Tibial nerve (tissue), 4 donors: Measurements from ENCODE around the gene FAM13A.

Source experiments
- EP300 ChIP-seq, 2 donors: sonication (generic); formaldehyde crosslinking; IDR thresholded peaks; one replicate each; pipeline ENCODE4 v1.6.1; 2017; ENCODE audit warnings: antibody characterized with exemption in 2 of 2, mild to moderate bottlenecking in 1 of 2
- TF ChIP-seq, protein P1 (sequence below), 5 experiments: fragments of 200-600 bp in 3 of 5; fragments of 450-650 bp in 2 of 5; sonication (generic) in 3 of 5; IDR thresholded peaks; one replicate each; pipeline ENCODE4 v1.5.1; 2016 to 2019; ENCODE audit warnings: antibody characterized with exemption in 5 of 5, mild to moderate bottlenecking in 3 of 5, moderate library complexity in 2 of 5

DNA sequence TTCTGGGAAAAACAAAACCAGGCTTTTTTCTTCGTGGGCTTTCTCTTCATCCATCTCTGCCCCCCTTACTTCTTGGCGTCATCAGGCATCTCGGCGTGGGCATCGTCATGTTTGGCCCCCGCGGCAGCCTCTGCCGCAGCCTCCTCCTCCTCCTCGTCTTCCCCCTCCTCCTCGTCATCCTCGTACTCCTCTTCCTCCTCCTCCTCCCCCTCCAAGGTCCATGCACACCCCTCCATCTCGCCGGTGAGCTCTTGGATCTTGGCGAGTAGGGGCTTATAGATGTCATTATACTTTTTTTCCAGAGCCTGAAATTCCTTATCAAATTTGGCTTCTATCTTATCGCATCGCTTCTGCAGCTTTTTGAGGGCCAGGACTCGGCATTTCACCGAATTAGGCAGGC lies 359.8 kb downstream of the FAM13A start:
- TF ChIP-seq, protein P1, sequence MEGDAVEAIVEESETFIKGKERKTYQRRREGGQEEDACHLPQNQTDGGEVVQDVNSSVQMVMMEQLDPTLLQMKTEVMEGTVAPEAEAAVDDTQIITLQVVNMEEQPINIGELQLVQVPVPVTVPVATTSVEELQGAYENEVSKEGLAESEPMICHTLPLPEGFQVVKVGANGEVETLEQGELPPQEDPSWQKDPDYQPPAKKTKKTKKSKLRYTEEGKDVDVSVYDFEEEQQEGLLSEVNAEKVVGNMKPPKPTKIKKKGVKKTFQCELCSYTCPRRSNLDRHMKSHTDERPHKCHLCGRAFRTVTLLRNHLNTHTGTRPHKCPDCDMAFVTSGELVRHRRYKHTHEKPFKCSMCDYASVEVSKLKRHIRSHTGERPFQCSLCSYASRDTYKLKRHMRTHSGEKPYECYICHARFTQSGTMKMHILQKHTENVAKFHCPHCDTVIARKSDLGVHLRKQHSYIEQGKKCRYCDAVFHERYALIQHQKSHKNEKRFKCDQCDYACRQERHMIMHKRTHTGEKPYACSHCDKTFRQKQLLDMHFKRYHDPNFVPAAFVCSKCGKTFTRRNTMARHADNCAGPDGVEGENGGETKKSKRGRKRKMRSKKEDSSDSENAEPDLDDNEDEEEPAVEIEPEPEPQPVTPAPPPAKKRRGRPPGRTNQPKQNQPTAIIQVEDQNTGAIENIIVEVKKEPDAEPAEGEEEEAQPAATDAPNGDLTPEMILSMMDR (IDR thresholded peaks at IDR 0.05) = no peak
- TF ChIP-seq EP300 (IDR thresholded peaks at IDR 0.05) = no peak
